SK-N-SH treated with all-trans-retinoic acid at 6 μM for 48 hours (cell line): ENCODE results near the gene QRSL1.

Experiments
- ATAC-seq: fragments of 200-7000 bp; cut with Tn5 transposase; 3 replicates; pipeline ENCODE4 v1.9.1; 2020; ENCODE audit warnings: mild to moderate bottlenecking, moderate library complexity
- ARNTL ChIP-seq: fragments of 450-650 bp; formaldehyde crosslinking; IDR thresholded peaks from 2 replicates; pipeline ENCODE4 v1.5.0; 2020; ENCODE audit warnings: low read depth, mild to moderate bottlenecking, moderate library complexity, borderline replicate concordance
- CSDC2 ChIP-seq: fragments of 250-450 bp; sonication (Bioruptor Pico); IDR thresholded peaks from 2 replicates; pipeline ENCODE4 v1.5.0; 2020; ENCODE audit warnings: mild to moderate bottlenecking, moderate library complexity
- CSRNP3 ChIP-seq: fragments of 250-450 bp; sonication (Bioruptor Pico); IDR thresholded peaks from 2 replicates; pipeline ENCODE4 v1.5.1; 2021; ENCODE audit warnings: mild to moderate bottlenecking, moderate library complexity
- ESRRG ChIP-seq: fragments of 250-450 bp; sonication (Bioruptor Pico); IDR thresholded peaks from 2 replicates; pipeline ENCODE4 v1.6.1; 2021; ENCODE audit warnings: mild to moderate bottlenecking
- GLIS3 ChIP-seq: fragments of 250-450 bp; sonication (Bioruptor Pico); IDR thresholded peaks from 2 replicates; pipeline ENCODE4 v1.5.0; 2020; ENCODE audit warnings: mild to moderate bottlenecking, moderate library complexity
- ISL1 ChIP-seq: fragments of 250-450 bp; sonication (Bioruptor Pico); IDR thresholded peaks from 2 replicates; pipeline ENCODE4 v2.1.2; 2022; ENCODE audit warnings: mild to moderate bottlenecking, moderate library complexity
- OSR1 ChIP-seq: fragments of 250-450 bp; sonication (Bioruptor Pico); IDR thresholded peaks from 2 replicates; pipeline ENCODE4 v1.8.0; 2022; ENCODE audit warnings: moderate library complexity, mild to moderate bottlenecking, inconsistent platforms
- PPARA ChIP-seq: fragments of 250-450 bp; sonication (Bioruptor Pico); IDR thresholded peaks from 2 replicates; pipeline ENCODE4 v1.5.0; 2020; ENCODE audit warnings: mild to moderate bottlenecking, borderline replicate concordance
- RARB ChIP-seq: fragments of 250-450 bp; sonication (Bioruptor Pico); IDR thresholded peaks from 2 replicates; pipeline ENCODE4 v1.8.0; 2021; ENCODE audit warnings: mild to moderate bottlenecking, moderate library complexity
- SNAI2 ChIP-seq: fragments of 250-450 bp; sonication (Bioruptor Pico); IDR thresholded peaks from 2 replicates; pipeline ENCODE4 v1.5.0; 2020; ENCODE audit warnings: mild to moderate bottlenecking, moderate library complexity
- TCF4 ChIP-seq: fragments of 250-450 bp; sonication (Bioruptor Pico); IDR thresholded peaks from 2 replicates; pipeline ENCODE4 v1.8.0; 2021; ENCODE audit warnings: mild to moderate bottlenecking, moderate library complexity, borderline replicate concordance
- TOX ChIP-seq: fragments of 250-450 bp; sonication (Bioruptor Pico); IDR thresholded peaks from 2 replicates; pipeline ENCODE4 v1.8.0; 2021; ENCODE audit warnings: mild to moderate bottlenecking, moderate library complexity, borderline replicate concordance
- ZC3H10 ChIP-seq: fragments of 250-450 bp; sonication (Bioruptor Pico); IDR thresholded peaks from 2 replicates; pipeline ENCODE4 v1.5.1; 2021; ENCODE audit warnings: mild to moderate bottlenecking, moderate library complexity
- ZFP3 ChIP-seq: fragments of 250-450 bp; sonication (Bioruptor Pico); IDR thresholded peaks from 2 replicates; pipeline ENCODE4 v1.5.0; 2020; ENCODE audit warnings: mild to moderate bottlenecking, moderate library complexity
- ZFP30 ChIP-seq: fragments of 450-650 bp; formaldehyde crosslinking; IDR thresholded peaks from 2 replicates; pipeline ENCODE4 v1.5.0; 2022; ENCODE audit warnings: mild to moderate bottlenecking, moderate library complexity
- ZNF565 ChIP-seq: fragments of 450-650 bp; formaldehyde crosslinking; conservative IDR thresholded peaks from 2 replicates; pipeline ENCODE4 v1.5.0; 2020; ENCODE audit warnings: low read depth, mild to moderate bottlenecking, moderate library complexity
- ZNF70 ChIP-seq: fragments of 450-650 bp; formaldehyde crosslinking; IDR thresholded peaks from 2 replicates; pipeline ENCODE4 v1.5.0; 2020; ENCODE audit warnings: mild to moderate bottlenecking, moderate library complexity
- ZNF8 ChIP-seq: fragments of 450-650 bp; formaldehyde crosslinking; IDR thresholded peaks from 2 replicates; pipeline ENCODE4 v1.5.0; 2020; ENCODE audit warnings: mild to moderate bottlenecking, moderate library complexity
- TF ChIP-seq, protein P1 (sequence below): fragments of 250-450 bp; sonication (Bioruptor Pico); IDR thresholded peaks from 2 replicates; pipeline ENCODE4 v1.5.0; 2020; ENCODE audit warnings: mild to moderate bottlenecking, moderate library complexity
- TF ChIP-seq, protein P2 (sequence below): fragments of 250-450 bp; sonication (Bioruptor Pico); IDR thresholded peaks from 2 replicates; pipeline ENCODE4 v1.8.0; 2021; ENCODE audit warnings: low read depth, mild to moderate bottlenecking, moderate library complexity, borderline replicate concordance
- TF ChIP-seq, protein P3 (sequence below): fragments of 250-450 bp; sonication (Bioruptor Pico); IDR thresholded peaks from 2 replicates; pipeline ENCODE4 v1.5.1; 2020; ENCODE audit warnings: low read depth, mild to moderate bottlenecking, moderate library complexity

The QRSL1 gene

DNA sequence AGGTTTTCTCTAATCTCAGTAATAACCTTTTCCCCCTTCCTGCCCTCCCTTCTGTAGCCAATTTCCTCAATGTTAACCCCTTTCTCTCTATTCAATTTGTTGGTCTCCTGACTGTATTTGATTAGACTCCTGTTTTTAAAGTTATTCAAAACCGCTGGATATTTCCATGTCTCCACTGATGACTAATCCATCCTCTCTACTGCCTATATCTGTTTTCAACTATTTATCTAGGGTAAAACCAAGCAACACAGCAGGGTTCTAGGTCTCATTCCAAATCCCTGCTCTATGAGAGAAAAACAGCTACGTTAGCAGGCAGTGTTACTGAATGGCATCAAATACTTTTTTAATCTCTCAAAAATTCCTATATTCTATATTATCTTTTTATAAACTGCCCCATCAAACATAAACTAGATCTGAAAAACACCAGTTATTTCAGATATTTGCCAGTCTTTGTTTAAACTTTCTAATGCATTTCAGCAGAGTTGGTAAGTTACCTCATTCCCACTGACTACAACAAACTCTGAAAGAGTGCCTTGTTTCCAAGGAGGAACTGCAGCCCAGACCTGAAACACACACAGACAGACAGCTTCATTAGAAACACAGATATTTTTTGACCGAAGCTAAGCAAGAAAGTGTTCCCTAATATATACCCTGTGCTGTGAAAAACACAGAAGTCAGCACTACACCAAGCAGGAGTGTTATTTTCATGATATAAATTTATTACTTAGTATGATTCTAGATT is 8.3 kb upstream of the QRSL1 start:
- ATAC-seq, result peak; percentile 51; the same call in 2 of the 3 replicates
- no peak for TF ChIP-seq ZFP30 (CRISPR knock-in tag)
- TF ChIP-seq CSRNP3 (CRISPR knock-in tag), result no peak
- TF ChIP-seq PPARA (CRISPR knock-in tag), result no peak
- TF ChIP-seq ZFP3, result no peak
- no peak for TF ChIP-seq ISL1 (CRISPR knock-in tag)
- TF ChIP-seq ZNF70, result no peak
- no peak for TF ChIP-seq ZNF8 (CRISPR knock-in tag)
- TF ChIP-seq OSR1 (CRISPR knock-in tag), result no peak
- no peak for TF ChIP-seq SNAI2 (CRISPR knock-in tag)
- TF ChIP-seq ARNTL (CRISPR knock-in tag), result no peak
- TF ChIP-seq, protein P1, sequence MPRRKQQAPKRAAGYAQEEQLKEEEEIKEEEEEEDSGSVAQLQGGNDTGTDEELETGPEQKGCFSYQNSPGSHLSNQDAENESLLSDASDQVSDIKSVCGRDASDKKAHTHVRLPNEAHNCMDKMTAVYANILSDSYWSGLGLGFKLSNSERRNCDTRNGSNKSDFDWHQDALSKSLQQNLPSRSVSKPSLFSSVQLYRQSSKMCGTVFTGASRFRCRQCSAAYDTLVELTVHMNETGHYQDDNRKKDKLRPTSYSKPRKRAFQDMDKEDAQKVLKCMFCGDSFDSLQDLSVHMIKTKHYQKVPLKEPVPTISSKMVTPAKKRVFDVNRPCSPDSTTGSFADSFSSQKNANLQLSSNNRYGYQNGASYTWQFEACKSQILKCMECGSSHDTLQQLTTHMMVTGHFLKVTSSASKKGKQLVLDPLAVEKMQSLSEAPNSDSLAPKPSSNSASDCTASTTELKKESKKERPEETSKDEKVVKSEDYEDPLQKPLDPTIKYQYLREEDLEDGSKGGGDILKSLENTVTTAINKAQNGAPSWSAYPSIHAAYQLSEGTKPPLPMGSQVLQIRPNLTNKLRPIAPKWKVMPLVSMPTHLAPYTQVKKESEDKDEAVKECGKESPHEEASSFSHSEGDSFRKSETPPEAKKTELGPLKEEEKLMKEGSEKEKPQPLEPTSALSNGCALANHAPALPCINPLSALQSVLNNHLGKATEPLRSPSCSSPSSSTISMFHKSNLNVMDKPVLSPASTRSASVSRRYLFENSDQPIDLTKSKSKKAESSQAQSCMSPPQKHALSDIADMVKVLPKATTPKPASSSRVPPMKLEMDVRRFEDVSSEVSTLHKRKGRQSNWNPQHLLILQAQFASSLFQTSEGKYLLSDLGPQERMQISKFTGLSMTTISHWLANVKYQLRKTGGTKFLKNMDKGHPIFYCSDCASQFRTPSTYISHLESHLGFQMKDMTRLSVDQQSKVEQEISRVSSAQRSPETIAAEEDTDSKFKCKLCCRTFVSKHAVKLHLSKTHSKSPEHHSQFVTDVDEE (CRISPR knock-in tag), result no peak
- TF ChIP-seq CSDC2 (CRISPR knock-in tag), result no peak
- no peak for TF ChIP-seq ESRRG (CRISPR knock-in tag)

DNA sequence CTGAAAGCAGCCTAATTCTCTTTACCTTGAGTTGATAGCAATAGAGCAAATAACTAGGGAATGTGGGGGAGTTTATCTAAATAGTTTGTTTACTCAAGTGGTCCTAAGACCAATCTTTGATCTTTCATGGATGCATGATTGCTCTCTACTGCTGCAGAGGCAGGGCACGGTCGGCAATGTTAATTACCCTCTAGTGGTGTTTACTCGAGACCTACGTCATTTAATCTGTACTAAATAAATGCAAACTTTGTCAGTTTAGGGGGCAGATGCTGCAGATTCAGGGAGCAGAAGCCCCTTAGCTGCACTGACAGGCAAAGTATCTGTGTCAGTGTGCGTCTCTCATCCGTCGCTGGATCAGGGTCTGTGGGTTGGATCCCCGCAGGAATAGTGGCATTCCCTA is 7.0 kb upstream of the QRSL1 start:
- no peak for TF ChIP-seq ZNF8 (CRISPR knock-in tag)
- TF ChIP-seq, protein P2, sequence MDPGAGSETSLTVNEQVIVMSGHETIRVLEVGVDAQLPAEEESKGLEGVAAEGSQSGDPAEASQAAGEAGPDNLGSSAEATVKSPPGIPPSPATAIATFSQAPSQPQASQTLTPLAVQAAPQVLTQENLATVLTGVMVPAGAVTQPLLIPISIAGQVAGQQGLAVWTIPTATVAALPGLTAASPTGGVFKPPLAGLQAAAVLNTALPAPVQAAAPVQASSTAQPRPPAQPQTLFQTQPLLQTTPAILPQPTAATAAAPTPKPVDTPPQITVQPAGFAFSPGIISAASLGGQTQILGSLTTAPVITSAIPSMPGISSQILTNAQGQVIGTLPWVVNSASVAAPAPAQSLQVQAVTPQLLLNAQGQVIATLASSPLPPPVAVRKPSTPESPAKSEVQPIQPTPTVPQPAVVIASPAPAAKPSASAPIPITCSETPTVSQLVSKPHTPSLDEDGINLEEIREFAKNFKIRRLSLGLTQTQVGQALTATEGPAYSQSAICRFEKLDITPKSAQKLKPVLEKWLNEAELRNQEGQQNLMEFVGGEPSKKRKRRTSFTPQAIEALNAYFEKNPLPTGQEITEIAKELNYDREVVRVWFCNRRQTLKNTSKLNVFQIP, result no peak
- TF ChIP-seq ZNF70, result no peak
- TF ChIP-seq CSDC2 (CRISPR knock-in tag), result no peak
- no peak for TF ChIP-seq TCF4
- TF ChIP-seq, protein P3, sequence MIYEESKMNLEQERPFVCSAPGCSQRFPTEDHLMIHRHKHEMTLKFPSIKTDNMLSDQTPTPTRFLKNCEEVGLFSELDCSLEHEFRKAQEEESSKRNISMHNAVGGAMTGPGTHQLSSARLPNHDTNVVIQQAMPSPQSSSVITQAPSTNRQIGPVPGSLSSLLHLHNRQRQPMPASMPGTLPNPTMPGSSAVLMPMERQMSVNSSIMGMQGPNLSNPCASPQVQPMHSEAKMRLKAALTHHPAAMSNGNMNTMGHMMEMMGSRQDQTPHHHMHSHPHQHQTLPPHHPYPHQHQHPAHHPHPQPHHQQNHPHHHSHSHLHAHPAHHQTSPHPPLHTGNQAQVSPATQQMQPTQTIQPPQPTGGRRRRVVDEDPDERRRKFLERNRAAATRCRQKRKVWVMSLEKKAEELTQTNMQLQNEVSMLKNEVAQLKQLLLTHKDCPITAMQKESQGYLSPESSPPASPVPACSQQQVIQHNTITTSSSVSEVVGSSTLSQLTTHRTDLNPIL (CRISPR knock-in tag), result no peak
- no peak for TF ChIP-seq ZNF565 (CRISPR knock-in tag)
- TF ChIP-seq ARNTL (CRISPR knock-in tag), result no peak
- no peak for TF ChIP-seq GLIS3 (CRISPR knock-in tag)
- TF ChIP-seq CSRNP3 (CRISPR knock-in tag), result no peak
- TF ChIP-seq RARB (CRISPR knock-in tag), result no peak
- no peak for TF ChIP-seq SNAI2 (CRISPR knock-in tag)
- TF ChIP-seq TOX (CRISPR knock-in tag), result no peak
- TF ChIP-seq OSR1 (CRISPR knock-in tag), result no peak
- no peak for TF ChIP-seq ZC3H10 (CRISPR knock-in tag)
- TF ChIP-seq, protein P1 (CRISPR knock-in tag), result no peak
- no peak for TF ChIP-seq PPARA (CRISPR knock-in tag)
- no peak for TF ChIP-seq ZFP3
- ATAC-seq, result no peak
